ENCODE results near the gene LRRC46. TPM values are rescaled to one million over a fixed set of nuclear protein-coding genes. Genes with fewer than 3 reads are reported as not detected.

The LRRC46 gene
- total and polyA plus RNA-seq, 9 of the 15 experiments (the other 6 are each of a cell fraction or from before 2014, with no cell fraction given) = 0.39 to 1.4 (median 0.53) TPM; not detected in 1

DNA sequence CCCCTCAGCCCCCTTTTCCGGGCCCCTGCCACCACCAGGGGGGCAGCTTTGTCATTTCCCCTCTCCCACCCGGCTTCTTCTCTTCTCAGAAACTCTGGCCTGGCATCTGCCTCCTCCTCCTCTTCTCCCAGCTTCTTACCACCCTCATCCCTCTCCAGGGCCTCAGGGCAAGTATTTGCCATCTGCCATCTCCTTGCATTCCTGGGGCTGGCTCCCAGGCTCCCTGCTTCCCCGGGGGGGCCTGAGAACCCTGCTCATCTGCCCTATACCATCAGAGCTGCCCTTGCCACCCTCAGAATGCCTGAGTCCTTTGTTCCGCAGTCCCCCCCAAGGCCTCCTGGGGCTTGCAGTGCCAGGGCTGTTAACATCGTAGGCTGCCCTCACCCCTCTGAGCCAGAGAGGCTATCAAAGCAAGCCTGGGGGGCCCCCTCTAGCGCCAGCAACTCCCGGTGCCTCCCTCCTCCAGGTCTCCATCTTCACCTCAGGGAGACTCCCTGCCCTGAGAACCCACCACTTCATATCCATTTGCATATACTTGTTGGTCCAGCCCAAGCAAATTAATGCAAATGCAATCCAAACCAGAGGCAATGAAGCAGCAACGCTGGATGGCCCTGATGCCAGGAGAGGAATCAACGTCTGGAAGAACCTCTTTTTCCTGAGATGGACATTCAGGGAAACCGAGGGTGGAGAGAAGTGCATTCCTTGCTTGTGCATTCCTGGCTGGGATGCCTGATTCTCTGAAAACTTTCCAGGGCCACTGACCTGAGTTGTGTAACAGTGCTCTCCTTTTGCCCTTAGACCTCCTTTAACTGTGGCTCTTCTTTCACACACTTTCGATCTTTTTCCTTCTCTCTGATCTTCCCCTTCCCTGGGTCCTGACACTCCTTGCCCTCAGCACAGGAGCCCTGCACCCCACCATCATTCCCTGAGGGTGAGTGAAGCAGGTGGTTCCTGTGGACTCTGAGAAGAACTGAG, 43.8 kb downstream of the LRRC46 start:
- Histone ChIP-seq H4K20me1 (replicated peaks; ENCODE audit: control insufficient read depth, insufficient read depth, low read length) (no peaks in the 10 kb centered on the region), H2AFZ (ENCODE audit: low read depth, low read length) (no peak overlapping the region), H3K79me2 (ENCODE audit: control insufficient read depth, insufficient read depth, low read length) (no peaks in the 10 kb centered on the region), H3K4me3 (no peak overlapping the region), H3K27me3 (ENCODE audit: control insufficient read depth in 2 of 2, insufficient read depth in 2 of 2, low read length in 2 of 2) (no peaks in the 10 kb centered on the region), H3K9me3 (replicated peaks; ENCODE audit: control insufficient read depth, insufficient read depth, low read depth, low read length) (no peaks in the 10 kb centered on the region), H3K4me1 (replicated peaks in 1 of 2; ENCODE audit: control insufficient read depth in 2 of 2, insufficient read depth in 2 of 2, low read length in 2 of 2) (peaks cover 45 to 47% of the 10 kb centered on the region in 2 experiments), H3K36me3 (ENCODE audit: control insufficient read depth, insufficient read depth, low read length) (no peaks in the 10 kb centered on the region), H3K9ac (ENCODE audit: insufficient read depth in 1 of 2, low read depth in 2 of 2, low read length in 2 of 2) (no peak overlapping the region; a peak in 1 of 4 replicates), H3K27ac (ENCODE audit: extremely low read depth, low read depth, low read length) (no peak overlapping the region), H3K9me1 (ENCODE audit: control insufficient read depth, insufficient read depth, low read length) (no peaks in the 10 kb centered on the region), H3K4me2 (ENCODE audit: insufficient read depth, low read length) (no peak overlapping the region)
- no TSS peak for BruUV-seq (replicated peaks)
- FAIRE-seq (no peak), DNase-seq (ENCODE audit: extremely low read depth in 1 of 4, low spot score in 3 of 4) (no peak), ATAC-seq (no peak)
- CTCF ChIA-PET (ENCODE audit: low intra/inter-chr PET ratio) = interaction anchor here (0.7 kb wide), 1 partner anchor 8 kb away, joined by 3 read pairs; no protein-coding TSS in a partner anchor
- POLR2A ChIA-PET = interaction anchor here (0.7 to 1.2 kb wide), 3 partner anchors 8 to 33 kb away, joined by 3 to 5 read pairs (median 3); partner anchors contain the start of gene SP6
- intact Hi-C loops (cut with micrococcal nuclease) (no loop called here), in situ Hi-C loops (cut with MboI) (no loop called here)
- WGBS (ENCODE audit: insufficient coverage, low coverage, missing lambda C conversion rate) = 31% methylated on average over 10 of the region's 11 CpGs
- TF ChIP-seq POLR2B (IDR thresholded peaks at IDR 0.05; ENCODE audit: low read depth, partially characterized antibody) (no peak), CTCFL (IDR thresholded peaks at IDR 0.05; ENCODE audit: borderline replicate concordance, insufficient read depth, low read depth, low read length, poor library complexity, severe bottlenecking) (no peak), BRCA1 (IDR thresholded peaks at IDR 0.05) (no peak), BRCA1 (CRISPR knock-in tag; IDR thresholded peaks at IDR 0.05) (no peak), ZNF174 (CRISPR knock-in tag; IDR thresholded peaks at IDR 0.05) (no peak), ELK3 (CRISPR knock-in tag; IDR thresholded peaks at IDR 0.05) (no peak), E2F8 (IDR thresholded peaks at IDR 0.05; ENCODE audit: low read depth, partially characterized antibody) (no peak), ZNF184 (CRISPR knock-in tag; IDR thresholded peaks at IDR 0.05) (no peak), ZNF740 (CRISPR knock-in tag; IDR thresholded peaks at IDR 0.05) (no peak), ZNF740 (tag; IDR thresholded peaks at IDR 0.05) (no peak)
- TF ChIP-seq, protein P1, sequence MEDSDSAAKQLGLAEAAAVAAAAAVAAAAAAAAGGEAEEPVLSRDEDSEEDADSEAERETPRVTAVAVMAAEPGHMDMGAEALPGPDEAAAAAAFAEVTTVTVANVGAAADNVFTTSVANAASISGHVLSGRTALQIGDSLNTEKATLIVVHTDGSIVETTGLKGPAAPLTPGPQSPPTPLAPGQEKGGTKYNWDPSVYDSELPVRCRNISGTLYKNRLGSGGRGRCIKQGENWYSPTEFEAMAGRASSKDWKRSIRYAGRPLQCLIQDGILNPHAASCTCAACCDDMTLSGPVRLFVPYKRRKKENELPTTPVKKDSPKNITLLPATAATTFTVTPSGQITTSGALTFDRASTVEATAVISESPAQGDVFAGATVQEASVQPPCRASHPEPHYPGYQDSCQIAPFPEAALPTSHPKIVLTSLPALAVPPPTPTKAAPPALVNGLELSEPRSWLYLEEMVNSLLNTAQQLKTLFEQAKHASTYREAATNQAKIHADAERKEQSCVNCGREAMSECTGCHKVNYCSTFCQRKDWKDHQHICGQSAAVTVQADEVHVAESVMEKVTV (CRISPR knock-in tag; IDR thresholded peaks at IDR 0.05) = no peak
